GM18858 (cell line): ENCODE data around the gene PHTF2.

Source experiments
- ATAC-seq: cut with Tn5 transposase; IDR thresholded peaks from one replicate; pipeline ENCODE4 v1.9.1; 2021; ENCODE audit not compliant: unreplicated experiment

Gene PHTF2

DNA sequence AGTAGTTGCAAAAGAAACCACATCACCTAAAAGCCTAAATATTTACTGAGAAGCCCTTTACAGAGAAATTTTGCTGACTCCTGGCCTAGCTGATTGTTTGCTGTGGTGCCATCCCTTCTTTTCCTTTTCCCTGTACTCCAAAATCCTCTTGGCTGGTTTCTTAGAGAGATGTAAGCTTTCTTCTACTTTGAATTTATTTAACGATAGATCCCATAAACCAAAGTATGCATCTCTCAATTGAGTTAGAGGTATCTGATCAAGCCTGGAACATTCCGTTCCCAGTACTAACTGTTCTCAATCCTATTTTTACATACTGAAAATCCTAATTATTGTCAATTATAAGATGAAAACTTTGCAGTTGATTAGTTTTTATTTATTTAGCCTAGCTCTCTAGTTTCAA is 6.6 kb upstream of the PHTF2 start:
- no peak for ATAC-seq

GRCh38 chr7:77794000-77794399 is 4.6 kb upstream of the PHTF2 start:
- no peak for ATAC-seq

DNA sequence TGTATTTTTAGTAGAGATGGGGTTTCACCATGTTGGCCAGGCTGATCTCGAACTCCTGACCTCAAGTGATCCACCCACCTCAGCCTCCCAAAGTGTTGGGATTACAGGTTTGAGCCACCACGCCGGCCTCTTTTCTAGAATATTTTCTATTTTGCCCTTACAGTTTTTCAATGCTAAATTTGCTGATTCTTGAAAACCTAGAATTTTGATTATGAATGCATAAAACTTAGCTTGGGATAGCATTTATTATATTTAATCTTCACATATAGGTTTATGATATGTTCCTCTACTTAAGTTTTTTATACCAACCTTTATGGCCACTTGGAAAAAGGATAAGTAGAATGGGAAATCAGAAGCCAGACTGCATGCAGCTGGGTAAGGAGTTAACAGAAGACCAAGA is 2.5 kb upstream of the PHTF2 start:
- no peak for ATAC-seq

DNA sequence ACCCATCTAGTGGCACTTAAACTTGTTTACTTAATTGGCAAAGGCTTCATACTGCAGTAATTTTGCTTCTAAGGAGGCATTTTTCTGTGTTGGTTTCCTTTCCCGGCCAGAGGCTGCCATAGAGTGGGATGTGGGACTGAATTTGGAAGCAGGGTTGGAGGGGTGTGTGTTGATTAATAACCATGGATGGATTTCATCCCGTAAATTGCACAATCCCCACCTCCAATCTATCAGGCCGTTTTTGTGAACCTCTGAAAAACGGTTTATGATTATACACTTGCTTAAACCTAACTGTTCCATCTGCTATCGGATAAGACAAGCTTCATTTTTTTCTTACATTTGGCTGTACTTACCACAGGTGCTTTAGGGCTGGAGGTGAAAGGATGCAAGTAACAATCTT is 1.6 kb upstream of the PHTF2 start:
- ATAC-seq, result no peak

DNA sequence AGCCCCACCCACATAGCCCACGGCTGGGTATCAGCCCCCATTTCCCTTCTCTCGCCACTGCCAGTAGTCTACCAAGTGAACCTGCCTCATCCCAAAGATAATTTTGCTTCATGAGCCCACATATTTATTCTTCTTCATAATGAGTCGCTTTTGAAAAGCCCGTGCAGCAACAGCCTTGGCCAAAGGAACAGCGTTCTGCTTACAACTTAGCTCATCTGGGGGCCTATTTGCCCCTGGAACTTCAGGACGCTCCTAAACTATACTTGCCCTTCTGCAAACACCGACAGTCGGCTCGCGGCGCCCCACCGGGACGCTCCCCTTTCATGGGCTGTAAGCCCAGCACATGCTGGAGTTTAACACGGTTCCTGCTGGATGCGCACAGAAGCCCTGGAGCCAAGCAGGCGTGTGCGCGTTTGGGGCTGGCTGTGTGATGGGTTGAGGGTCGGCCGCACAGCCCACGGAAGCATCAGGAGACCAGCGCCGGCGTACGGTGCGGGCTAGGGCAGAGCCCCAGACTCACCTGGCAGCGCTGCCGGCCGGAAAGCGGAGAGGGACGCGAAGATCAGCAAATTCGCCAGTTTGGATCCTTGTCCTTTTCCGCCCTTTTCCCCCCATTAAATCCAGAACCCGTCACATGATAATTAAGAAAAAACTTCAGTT is 709 bp upstream of the PHTF2 start:
- peak; percentile 7 for ATAC-seq

- ATAC-seq, result no peak
These were observed 748 bp downstream of the PHTF2 start for GRCh38 chr7:77799078-77799964.

- ATAC-seq, result peak; percentile 32
These were observed 1.6 kb downstream of the PHTF2 start for GRCh38 chr7:77800158-77800557.

GRCh38 chr7:77800730-77801129 is 2.2 kb downstream of the PHTF2 start:
- ATAC-seq, result no peak

GRCh38 chr7:77802557-77803405 is 4.2 kb downstream of the PHTF2 start:
- ATAC-seq, result no peak

- ATAC-seq, result no peak
These were observed 7.9 kb downstream of the PHTF2 start for GRCh38 chr7:77806425-77806824.

- no peak for ATAC-seq
These were observed 9.9 kb downstream of the PHTF2 start for GRCh38 chr7:77808517-77808916.

GRCh38 chr7:77811516-77812289 is 13.1 kb downstream of the PHTF2 start:
- no peak for ATAC-seq

GRCh38 chr7:77812290-77812685 is 13.7 kb downstream of the PHTF2 start:
- no peak for ATAC-seq

DNA sequence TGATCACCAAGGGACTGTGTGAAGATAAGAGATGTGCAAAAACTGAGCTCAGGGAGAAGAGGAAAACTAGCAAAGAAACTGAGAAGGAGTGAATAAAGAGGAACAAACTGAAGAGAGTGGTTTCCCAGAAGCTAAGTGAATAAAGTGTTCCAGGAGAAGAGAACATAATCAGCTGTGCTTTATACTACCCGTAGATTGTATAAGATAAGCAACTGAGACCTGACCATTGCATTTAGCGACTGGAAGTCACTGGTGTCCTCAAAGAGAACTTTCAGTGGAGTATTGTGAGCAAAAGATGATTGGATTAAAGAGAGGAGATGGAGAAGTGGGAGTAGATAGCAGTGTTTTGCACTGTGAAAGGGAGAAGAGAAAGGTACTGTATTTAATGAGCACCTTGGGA is 14.6 kb downstream of the PHTF2 start:
- ATAC-seq, result no peak

- no peak for ATAC-seq
These were observed 20.4 kb downstream of the PHTF2 start for GRCh38 chr7:77819021-77819420.

DNA sequence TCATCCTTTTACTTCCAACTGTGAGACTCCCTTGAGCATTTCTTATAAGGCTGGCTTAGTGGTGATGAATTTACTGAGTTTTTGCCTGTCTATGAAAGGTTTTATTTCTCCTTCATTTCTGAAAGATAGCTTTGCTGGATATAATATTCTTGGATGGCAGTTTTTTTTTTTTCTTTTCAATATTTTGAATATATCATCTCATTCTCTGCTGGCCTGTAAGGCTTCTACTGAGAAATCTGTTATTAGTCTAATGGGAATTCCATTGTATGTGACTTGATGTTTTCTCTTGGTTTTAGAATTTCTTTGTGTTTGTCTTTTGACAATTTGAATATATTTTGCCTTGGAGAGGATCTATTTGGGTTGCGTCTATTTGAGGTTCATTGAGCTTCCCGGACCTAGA is 22.4 kb downstream of the PHTF2 start:
- ATAC-seq, result no peak

GRCh38 chr7:77822269-77822668 is 23.7 kb downstream of the PHTF2 start:
- no peak for ATAC-seq

GRCh38 chr7:77823787-77824186 is 25.2 kb downstream of the PHTF2 start:
- peak; percentile 48 for ATAC-seq

- no peak for ATAC-seq
These were observed 26.1 kb downstream of the PHTF2 start for GRCh38 chr7:77824636-77825035.

DNA sequence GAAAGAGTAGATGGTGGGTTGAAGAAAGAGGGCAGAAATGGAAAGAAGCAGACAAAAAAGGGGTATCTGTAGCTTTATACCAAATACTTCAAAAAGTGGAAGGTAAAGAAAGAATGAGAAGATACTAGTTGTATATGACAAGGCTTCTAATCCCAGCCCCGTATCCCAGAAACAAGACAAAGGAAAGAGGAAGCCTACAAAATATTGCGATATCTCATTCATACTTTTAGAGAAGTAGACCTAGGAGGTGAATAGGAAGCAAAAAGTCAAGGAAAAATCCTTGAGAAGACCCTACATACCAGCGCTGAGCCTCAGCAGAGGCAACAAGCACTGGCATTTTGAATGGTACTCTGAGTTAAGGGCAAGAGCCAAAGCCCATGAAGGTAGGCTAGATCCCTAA is 26.6 kb downstream of the PHTF2 start:
- no peak for ATAC-seq

GRCh38 chr7:77826300-77826699 is 27.7 kb downstream of the PHTF2 start:
- no peak for ATAC-seq
